ENCODE data around the gene CXCR6. TPM values are rescaled to one million over a fixed set of nuclear protein-coding genes. Genes with fewer than 3 reads are reported as not detected.

The CXCR6 gene
- total RNA-seq, 4 donors from 2014 or later = 0.38 to 2.4 (median 1.0) TPM

GRCh38 chr3:45968706-45969105 is 25.4 kb downstream of the CXCR6 start:
- no peak for TF ChIP-seq CTCF (IDR thresholded peaks at IDR 0.05; ENCODE audit: low read depth)

DNA sequence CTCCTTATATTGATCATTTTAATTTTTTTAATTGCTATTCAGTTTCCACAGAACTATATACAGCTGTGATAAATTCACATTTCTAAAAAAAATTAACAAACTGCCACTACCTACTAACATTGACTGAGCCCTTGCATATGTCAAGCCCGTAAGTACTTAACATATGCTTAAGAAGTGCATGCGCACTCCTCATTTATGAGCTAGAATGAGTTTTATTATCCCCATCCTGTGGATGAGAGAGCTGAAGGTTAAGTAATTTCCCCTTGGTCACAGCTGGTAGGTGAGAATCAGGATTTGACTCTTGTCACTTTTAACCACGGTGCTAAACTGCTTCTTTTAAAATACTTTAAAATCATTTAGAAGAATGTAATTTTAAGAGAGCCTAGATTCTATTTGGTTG is 25.9 kb downstream of the CXCR6 start:
- TF ChIP-seq CTCF (IDR thresholded peaks at IDR 0.05; ENCODE audit: low read depth) = no peak

- TF ChIP-seq CTCF (IDR thresholded peaks at IDR 0.05; ENCODE audit: low read depth) = no peak
Observed at GRCh38 chr3:45969953-45970352, 26.7 kb downstream of the CXCR6 start.

DNA sequence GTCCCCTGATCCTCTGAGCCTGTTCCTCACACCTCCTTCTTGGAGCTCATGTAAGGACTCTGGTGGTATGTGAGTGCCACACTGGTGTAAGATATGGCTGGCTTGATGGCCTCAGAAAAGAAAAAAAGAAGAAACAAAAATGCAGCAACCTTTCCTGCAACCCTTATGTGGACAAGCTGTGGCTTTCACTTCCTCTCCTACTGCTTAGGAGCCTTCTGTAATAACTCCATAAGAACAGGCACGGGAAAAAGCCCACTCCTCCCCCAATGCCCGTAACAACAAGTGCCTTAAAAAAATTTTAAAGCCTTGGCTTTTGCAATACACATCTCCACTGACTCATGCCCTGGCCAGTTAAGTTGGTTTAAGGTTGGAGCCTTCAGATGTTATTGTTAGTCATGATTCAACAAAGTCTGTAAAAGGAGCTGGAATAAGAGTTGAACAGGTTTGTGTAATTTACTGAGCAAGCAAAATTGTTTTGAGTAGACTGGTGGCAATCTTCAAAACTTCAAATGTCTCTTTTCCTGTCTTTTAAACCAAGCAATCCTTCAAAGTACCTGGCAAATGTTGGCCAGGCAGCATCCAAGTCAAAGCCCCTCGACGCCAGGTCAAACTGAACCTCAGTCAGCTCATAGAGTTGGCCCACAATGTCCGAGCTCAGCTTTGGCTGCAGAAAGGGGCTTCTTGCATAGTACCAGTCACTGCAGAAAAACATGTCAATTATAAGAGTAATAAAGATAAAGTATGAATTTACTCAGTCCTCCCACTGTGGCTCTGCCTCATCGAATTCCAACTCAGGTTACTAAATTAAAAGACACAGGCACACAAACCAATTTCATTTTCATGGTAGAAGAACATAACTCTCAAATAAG is 29.5 kb downstream of the CXCR6 start:
- no peak for TF ChIP-seq CTCF (IDR thresholded peaks at IDR 0.05; ENCODE audit: low read depth)

DNA sequence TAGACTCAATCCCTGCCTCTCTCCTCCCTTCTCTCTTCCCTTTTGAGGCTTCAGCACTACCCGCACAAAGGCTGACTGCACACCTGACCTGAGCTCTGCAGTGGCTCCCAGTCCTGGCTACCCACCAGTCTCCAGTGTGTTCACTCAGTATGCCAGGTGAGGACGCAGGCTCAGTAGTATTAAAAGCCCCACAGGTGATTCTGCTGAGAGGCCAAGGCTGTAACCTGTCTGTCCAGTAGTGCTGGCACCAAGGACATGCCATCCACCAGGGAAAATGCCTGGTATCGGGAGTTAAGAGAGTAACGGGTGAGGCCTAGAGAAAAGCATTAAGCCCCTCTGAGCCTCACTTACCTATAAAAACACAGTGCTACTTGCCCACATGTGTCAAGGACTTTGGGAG is 31.4 kb downstream of the CXCR6 start:
- no peak for TF ChIP-seq CTCF (IDR thresholded peaks at IDR 0.05; ENCODE audit: low read depth)

DNA sequence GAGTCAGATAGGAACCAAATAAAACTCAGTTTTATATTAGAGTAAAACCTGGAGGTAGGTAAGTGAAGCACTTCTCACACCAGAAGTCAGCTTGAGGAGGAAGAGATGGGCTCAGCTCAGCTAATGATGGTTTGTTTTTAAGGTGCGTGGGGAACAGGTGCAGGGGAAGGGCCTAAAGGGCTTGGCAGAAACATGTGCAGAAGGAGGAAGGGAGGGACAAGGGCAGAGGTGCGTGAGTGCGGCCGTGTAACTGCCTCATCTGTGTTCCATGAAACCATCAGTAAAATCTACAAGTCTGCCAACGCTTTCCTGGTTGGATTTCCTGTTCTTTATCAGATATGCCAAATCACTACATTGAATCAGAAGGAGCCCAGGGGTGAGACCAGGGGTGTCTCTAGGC is 32.4 kb downstream of the CXCR6 start:
- TF ChIP-seq CTCF (IDR thresholded peaks at IDR 0.05; ENCODE audit: low read depth) = no peak

DNA sequence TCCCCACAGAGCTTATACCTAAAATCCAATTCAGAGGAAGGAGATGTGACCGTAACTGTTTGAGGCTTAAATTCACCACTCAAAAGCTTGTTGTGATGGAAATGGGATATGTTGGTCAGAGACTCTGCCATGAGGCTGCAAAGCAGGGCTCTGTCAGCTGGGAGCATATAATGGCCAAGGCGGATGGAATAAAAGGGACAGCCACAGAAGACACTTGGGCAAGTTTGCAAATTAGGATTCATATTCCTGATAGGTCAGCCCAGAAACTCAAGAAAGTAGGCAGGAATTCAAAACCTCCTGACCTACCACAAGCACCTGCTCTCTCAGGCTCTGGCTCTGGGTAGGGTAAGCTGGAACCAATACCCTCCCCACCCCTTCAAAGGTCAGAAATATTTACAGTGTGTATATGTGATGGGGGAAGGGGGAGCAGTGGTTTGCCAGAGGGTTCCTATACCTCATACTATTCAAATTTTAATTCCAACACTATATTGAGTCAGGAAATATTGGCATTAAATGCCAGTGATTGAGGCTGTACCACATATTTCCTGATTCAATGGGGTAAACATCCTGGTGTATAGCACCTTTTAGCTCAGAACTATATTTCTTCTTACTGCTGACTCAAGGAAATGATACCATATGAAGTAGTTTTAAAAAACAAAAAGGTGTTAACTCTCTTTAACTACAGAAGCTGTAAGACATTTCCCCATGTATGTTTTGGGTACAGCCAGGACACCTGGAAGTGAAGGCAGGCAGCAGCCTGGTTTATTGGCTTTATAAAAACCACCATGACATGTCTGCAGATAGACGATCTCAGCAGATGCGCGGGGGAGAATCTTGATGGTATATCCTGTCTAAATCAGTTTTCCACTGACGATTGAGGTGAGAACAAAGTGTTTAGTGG is 33.2 kb downstream of the CXCR6 start:
- no peak for TF ChIP-seq CTCF (IDR thresholded peaks at IDR 0.05; ENCODE audit: low read depth)
